D721Med (cell line): Measurements from ENCODE around the gene FBXO21.

Experiments
- DNase-seq: peaks from one replicate; pipeline ENCODE4 v3.0.0; 2011; ENCODE audit warnings: low spot score; ENCODE audit not compliant: insufficient read length
- FAIRE-seq: peaks from 2 replicates; lab custom pipeline; 2011; peaks lifted over from hg19 to GRCh38; lab: Jason Lieb, UNC
- CTCF ChIP-seq: IDR thresholded peaks from 2 replicates; pipeline ENCODE4 v1.5.1; 2012; ENCODE audit warnings: mild to moderate bottlenecking, control low read depth; ENCODE audit not compliant: insufficient read depth; ENCODE audit errors: missing control alignments

The FBXO21 gene

GRCh38 chr12:117134721-117135120 is 55.5 kb downstream of the FBXO21 start:
- TF ChIP-seq CTCF: no peak
- FAIRE-seq: no peak
- DNase-seq: no peak

- TF ChIP-seq CTCF: no peak
- no peak for FAIRE-seq
- DNase-seq: no peak
These were observed 56.2 kb downstream of the FBXO21 start for GRCh38 chr12:117134059-117134458.

GRCh38 chr12:117130801-117131200 is 59.5 kb downstream of the FBXO21 start:
- FAIRE-seq (no peak), DNase-seq (no peak)
- no peak for TF ChIP-seq CTCF

GRCh38 chr12:117129391-117129790 is 60.9 kb downstream of the FBXO21 start:
- FAIRE-seq (no peak), DNase-seq (no peak)
- no peak for TF ChIP-seq CTCF

- no peak for TF ChIP-seq CTCF
- DNase-seq (no peak), FAIRE-seq (no peak)
These were observed 62.1 kb downstream of the FBXO21 start for GRCh38 chr12:117127933-117128823.

GRCh38 chr12:117126335-117126734 is 63.9 kb downstream of the FBXO21 start:
- DNase-seq (no peak), FAIRE-seq (no peak)
- TF ChIP-seq CTCF: no peak

- TF ChIP-seq CTCF: no peak
- no peak for DNase-seq
- FAIRE-seq: no peak
These were observed 64.5 kb downstream of the FBXO21 start for GRCh38 chr12:117125767-117126166.
